Spleen (tissue), 7 donors: ENCODE data around the gene MCC.

ENCODE experiments used
- POLR2A ChIP-seq, 3 donors: fragments of 450-650 bp; IDR thresholded peaks; one replicate each; pipeline ENCODE4 v1.5.1; 2017; ENCODE audit warnings: antibody characterized with exemption in 3 of 3, mild to moderate bottlenecking in 1 of 3
- TF ChIP-seq, protein P1 (sequence below), 11 experiments: fragments of 200-600 bp in 7 of 11; fragments of 450-650 bp in 4 of 11; sonication (generic) in 4 of 11; IDR thresholded peaks in 8 of 11; conservative IDR thresholded peaks in 3 of 11; 1 replicate in 7 of 11; 2 replicates in 4 of 11; pipeline versions ENCODE4 v1.4.0 to v1.8.0; 2016 to 2021; ENCODE audit warnings: antibody characterized with exemption in 11 of 11, inconsistent platforms in 4 of 11, mild to moderate bottlenecking in 1 of 11
- donor health status: DM: no; HTN: no; CAD: no; lungs with moderate emphysema.
- donor health status: DM: no; HTN: no; CAD: no.
- donor health status: DM: no; HTN: no; CAD: no.

DNA sequence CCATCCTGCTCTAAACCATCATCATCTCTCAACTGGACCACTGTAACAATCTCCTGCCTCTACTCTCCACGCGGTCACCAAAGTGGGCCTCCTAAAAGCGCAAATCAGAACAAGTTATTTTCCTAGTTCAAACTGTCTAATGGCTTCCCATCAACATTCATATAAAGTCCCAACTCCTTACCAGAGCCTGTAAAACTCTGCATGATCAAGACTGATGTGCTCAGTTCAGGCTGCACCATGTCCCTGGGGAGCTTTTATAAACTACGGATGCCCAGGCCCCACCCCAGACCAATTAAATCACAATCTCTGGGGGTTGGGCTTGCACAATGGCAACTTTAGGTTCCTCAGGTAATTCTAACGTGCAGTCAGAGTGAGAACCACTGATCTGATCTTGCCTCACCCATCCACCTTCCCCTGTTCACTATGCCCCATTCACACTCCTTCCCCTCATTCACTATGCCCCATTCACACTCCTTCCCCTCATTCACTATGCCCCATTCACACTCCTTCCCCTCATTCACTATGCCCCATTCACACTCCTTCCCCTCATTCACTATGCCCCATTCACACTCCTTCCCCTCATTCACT lies 382.5 kb downstream of the MCC start:
- TF ChIP-seq, protein P1, sequence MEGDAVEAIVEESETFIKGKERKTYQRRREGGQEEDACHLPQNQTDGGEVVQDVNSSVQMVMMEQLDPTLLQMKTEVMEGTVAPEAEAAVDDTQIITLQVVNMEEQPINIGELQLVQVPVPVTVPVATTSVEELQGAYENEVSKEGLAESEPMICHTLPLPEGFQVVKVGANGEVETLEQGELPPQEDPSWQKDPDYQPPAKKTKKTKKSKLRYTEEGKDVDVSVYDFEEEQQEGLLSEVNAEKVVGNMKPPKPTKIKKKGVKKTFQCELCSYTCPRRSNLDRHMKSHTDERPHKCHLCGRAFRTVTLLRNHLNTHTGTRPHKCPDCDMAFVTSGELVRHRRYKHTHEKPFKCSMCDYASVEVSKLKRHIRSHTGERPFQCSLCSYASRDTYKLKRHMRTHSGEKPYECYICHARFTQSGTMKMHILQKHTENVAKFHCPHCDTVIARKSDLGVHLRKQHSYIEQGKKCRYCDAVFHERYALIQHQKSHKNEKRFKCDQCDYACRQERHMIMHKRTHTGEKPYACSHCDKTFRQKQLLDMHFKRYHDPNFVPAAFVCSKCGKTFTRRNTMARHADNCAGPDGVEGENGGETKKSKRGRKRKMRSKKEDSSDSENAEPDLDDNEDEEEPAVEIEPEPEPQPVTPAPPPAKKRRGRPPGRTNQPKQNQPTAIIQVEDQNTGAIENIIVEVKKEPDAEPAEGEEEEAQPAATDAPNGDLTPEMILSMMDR (IDR thresholded peaks at IDR 0.05 in 8 of 11, conservative IDR thresholded peaks at IDR 0.05 in 3 of 11): no peak
- no peak for TF ChIP-seq POLR2A (IDR thresholded peaks at IDR 0.05)
